ENCODE measurements around the gene DCAF8.

The DCAF8 gene

GRCh38 chr1:160228431-160228830 lies 33.9 kb downstream of the DCAF8 start:
- Histone ChIP-seq H3K4me3 (replicated peaks; ENCODE audit: insufficient read depth, low read length) (no peak overlapping the region), H3K27ac (replicated peaks) (no peak overlapping the region), H3K27me3 (ENCODE audit: insufficient read depth, poor library complexity, severe bottlenecking) (no peaks in the 10 kb centered on the region)
- no peak for DNase-seq (ENCODE audit: low read depth in 1 of 2, low spot score in 1 of 2)
- TF ChIP-seq POLR2AphosphoS5 (IDR thresholded peaks at IDR 0.05; ENCODE audit: low read depth): no peak

- no peak overlapping the region for H3K27ac ChIP-seq (replicated peaks)
- TF ChIP-seq REST (IDR thresholded peaks at IDR 0.05; ENCODE audit: insufficient replicate concordance, low read depth): no peak
- TF ChIP-seq CTCF (IDR thresholded peaks at IDR 0.05; ENCODE audit: insufficient read depth, low read length): no peak
- TF ChIP-seq POLR2AphosphoS5 (IDR thresholded peaks at IDR 0.05; ENCODE audit: low read depth): no peak
- TF ChIP-seq SPI1 (IDR thresholded peaks at IDR 0.05; ENCODE audit: borderline replicate concordance, low read depth): no peak
- TF ChIP-seq GABPA (IDR thresholded peaks at IDR 0.05; ENCODE audit: low read depth): no peak
- no peak overlapping the region for H3K4me3 ChIP-seq (replicated peaks; ENCODE audit: insufficient read depth, low read length)
- no peak for DNase-seq (ENCODE audit: low read depth in 1 of 2, low spot score in 1 of 2)
- H3K27me3 ChIP-seq (ENCODE audit: insufficient read depth, poor library complexity, severe bottlenecking): no peaks in the 10 kb centered on the region
These were observed 34.8 kb downstream of the DCAF8 start for GRCh38 chr1:160227561-160227960.

GRCh38 chr1:160227034-160227433 lies 35.3 kb downstream of the DCAF8 start:
- DNase-seq (ENCODE audit: low read depth in 1 of 2, low spot score in 1 of 2): no peak
- TF ChIP-seq POLR2AphosphoS5 (IDR thresholded peaks at IDR 0.05; ENCODE audit: low read depth): no peak
- Histone ChIP-seq H3K27me3 (ENCODE audit: insufficient read depth, poor library complexity, severe bottlenecking) (no peaks in the 10 kb centered on the region), H3K4me3 (replicated peaks; ENCODE audit: insufficient read depth, low read length) (no peak overlapping the region), H3K27ac (replicated peaks) (no peak overlapping the region)

- DNase-seq (ENCODE audit: low read depth in 1 of 2, low spot score in 1 of 2): no peak
- no peak overlapping the region for H3K4me3 ChIP-seq (replicated peaks; ENCODE audit: insufficient read depth, low read length)
These were observed 35.7 kb downstream of the DCAF8 start for GRCh38 chr1:160226623-160227022.

More at GRCh38 chr1:160226623-160227022, 35.7 kb downstream of the DCAF8 start:
- H3K27me3 ChIP-seq (ENCODE audit: insufficient read depth, poor library complexity, severe bottlenecking): no peaks in the 10 kb centered on the region
- no peak overlapping the region for H3K27ac ChIP-seq (replicated peaks)
- no peak for TF ChIP-seq GABPA (IDR thresholded peaks at IDR 0.05; ENCODE audit: low read depth)
- TF ChIP-seq SPI1 (IDR thresholded peaks at IDR 0.05; ENCODE audit: borderline replicate concordance, low read depth): no peak
- no peak for TF ChIP-seq CTCF (IDR thresholded peaks at IDR 0.05; ENCODE audit: insufficient read depth, low read length)
- no peak for TF ChIP-seq REST (IDR thresholded peaks at IDR 0.05; ENCODE audit: insufficient replicate concordance, low read depth)
- TF ChIP-seq POLR2AphosphoS5 (IDR thresholded peaks at IDR 0.05; ENCODE audit: low read depth): no peak

Data from HL-60 (cell line).